ENCODE data around the gene GFPT2. TPM values are rescaled to one million over a fixed set of nuclear protein-coding genes. Genes with fewer than 3 reads are reported as not detected.

GFPT2 gene
- total RNA-seq, 6 experiments from 2014 or later: 0.32 to 0.93 (median 0.61) TPM

GRCh38 chr5:180381851-180382480, 28.8 kb upstream of the GFPT2 start:
- ATAC-seq: no peak
- H3K27me3 ChIP-seq: no peaks in the 10 kb centered on the region
- no peaks in the 10 kb centered on the region for H3K9me3 ChIP-seq
- no peak overlapping the region for H3K4me3 ChIP-seq
- H3K27ac ChIP-seq: no peak overlapping the region
- H3K36me3 ChIP-seq: no peaks in the 10 kb centered on the region
- H3K4me1 ChIP-seq: no peaks in the 10 kb centered on the region
- TF ChIP-seq POLR2A (IDR thresholded peaks at IDR 0.05): no peak
- TF ChIP-seq, protein P1, sequence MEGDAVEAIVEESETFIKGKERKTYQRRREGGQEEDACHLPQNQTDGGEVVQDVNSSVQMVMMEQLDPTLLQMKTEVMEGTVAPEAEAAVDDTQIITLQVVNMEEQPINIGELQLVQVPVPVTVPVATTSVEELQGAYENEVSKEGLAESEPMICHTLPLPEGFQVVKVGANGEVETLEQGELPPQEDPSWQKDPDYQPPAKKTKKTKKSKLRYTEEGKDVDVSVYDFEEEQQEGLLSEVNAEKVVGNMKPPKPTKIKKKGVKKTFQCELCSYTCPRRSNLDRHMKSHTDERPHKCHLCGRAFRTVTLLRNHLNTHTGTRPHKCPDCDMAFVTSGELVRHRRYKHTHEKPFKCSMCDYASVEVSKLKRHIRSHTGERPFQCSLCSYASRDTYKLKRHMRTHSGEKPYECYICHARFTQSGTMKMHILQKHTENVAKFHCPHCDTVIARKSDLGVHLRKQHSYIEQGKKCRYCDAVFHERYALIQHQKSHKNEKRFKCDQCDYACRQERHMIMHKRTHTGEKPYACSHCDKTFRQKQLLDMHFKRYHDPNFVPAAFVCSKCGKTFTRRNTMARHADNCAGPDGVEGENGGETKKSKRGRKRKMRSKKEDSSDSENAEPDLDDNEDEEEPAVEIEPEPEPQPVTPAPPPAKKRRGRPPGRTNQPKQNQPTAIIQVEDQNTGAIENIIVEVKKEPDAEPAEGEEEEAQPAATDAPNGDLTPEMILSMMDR (IDR thresholded peaks at IDR 0.05): no peak
- whole genome bisulfite sequencing (ENCODE audit: insufficient coverage, low coverage, low lambda C conversion rate, missing lambda C conversion rate): 84% methylated on average over 8 of the region's 13 CpGs
- intact Hi-C loops (cut with DNase I): no loop called here
- no peak for DNase-seq

GRCh38 chr5:180381428-180381827, 28.3 kb upstream of the GFPT2 start:
- Histone ChIP-seq H3K27me3 (no peaks in the 10 kb centered on the region), H3K4me1 (no peaks in the 10 kb centered on the region), H3K4me3 (no peak overlapping the region), H3K27ac (no peak overlapping the region), H3K9me3 (no peaks in the 10 kb centered on the region), H3K36me3 (no peaks in the 10 kb centered on the region)
- no peak for ATAC-seq
- TF ChIP-seq POLR2A (IDR thresholded peaks at IDR 0.05): no peak
- TF ChIP-seq, protein P1 (IDR thresholded peaks at IDR 0.05): no peak
- WGBS (ENCODE audit: insufficient coverage, low coverage, low lambda C conversion rate, missing lambda C conversion rate): 0% methylated on average over 1 of the region's 4 CpGs
- no peak for DNase-seq
- intact Hi-C loops (cut with DNase I): no loop called here

- DNase-seq: no peak
- H3K27ac ChIP-seq: no peak overlapping the region
- H3K27me3 ChIP-seq: no peaks in the 10 kb centered on the region
- no peaks in the 10 kb centered on the region for H3K9me3 ChIP-seq
- H3K36me3 ChIP-seq: no peaks in the 10 kb centered on the region
- ATAC-seq: no peak
- no peak overlapping the region for H3K4me3 ChIP-seq
- 70% methylated on average over 2 of the region's 15 CpGs for WGBS (ENCODE audit: insufficient coverage, low coverage, low lambda C conversion rate, missing lambda C conversion rate)
- intact Hi-C loops (cut with DNase I): no loop called here
- TF ChIP-seq POLR2A (IDR thresholded peaks at IDR 0.05): no peak
- TF ChIP-seq, protein P1 (IDR thresholded peaks at IDR 0.05): no peak
- no peaks in the 10 kb centered on the region for H3K4me1 ChIP-seq
Measured at GRCh38 chr5:180380856-180381255, 27.7 kb upstream of the GFPT2 start.

- Histone ChIP-seq H3K36me3 (no peaks in the 10 kb centered on the region), H3K27ac (no peak overlapping the region), H3K4me1 (no peaks in the 10 kb centered on the region), H3K9me3 (no peaks in the 10 kb centered on the region), H3K27me3 (no peaks in the 10 kb centered on the region), H3K4me3 (no peak overlapping the region)
- intact Hi-C loops (cut with DNase I): no loop called here
- no peak for ATAC-seq
- DNase-seq: no peak
- 67% methylated on average over 4 of the region's 10 CpGs for WGBS (ENCODE audit: insufficient coverage, low coverage, low lambda C conversion rate, missing lambda C conversion rate)
- TF ChIP-seq, protein P1 (IDR thresholded peaks at IDR 0.05): no peak
- no peak for TF ChIP-seq POLR2A (IDR thresholded peaks at IDR 0.05)
Measured at GRCh38 chr5:180380441-180380840, 27.3 kb upstream of the GFPT2 start.
